ENCODE measurements around the gene GDPD1.
"Not testable (repeated sequence)": the region's sequence is repeated elsewhere in the genome, so short reads cannot be mapped to it uniquely, and the experiment has no call there.

Gene GDPD1

DNA sequence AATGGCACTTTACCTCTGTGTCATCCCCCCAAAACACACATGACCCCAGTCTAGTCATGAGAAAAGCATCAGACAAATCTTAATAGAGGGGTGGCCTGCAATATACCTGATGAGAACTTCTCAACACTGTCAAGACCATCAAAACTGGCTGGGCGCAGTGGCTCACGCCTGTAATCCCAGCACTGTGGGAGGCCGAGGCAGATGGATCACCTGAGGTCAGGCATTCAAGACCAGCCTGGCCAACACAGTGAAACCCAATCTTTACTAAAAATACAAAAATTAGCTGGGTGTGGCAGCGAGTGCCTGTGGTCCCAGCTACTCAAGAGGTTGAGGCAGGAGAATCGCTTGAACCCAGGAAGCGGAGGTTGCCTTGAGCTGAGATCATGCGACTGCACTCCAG lies 91.2 kb downstream of the GDPD1 start:
- DNase-seq (ENCODE audit: low read depth in 2 of 3, low spot score in 2 of 3): not testable (repeated sequence)

DNA sequence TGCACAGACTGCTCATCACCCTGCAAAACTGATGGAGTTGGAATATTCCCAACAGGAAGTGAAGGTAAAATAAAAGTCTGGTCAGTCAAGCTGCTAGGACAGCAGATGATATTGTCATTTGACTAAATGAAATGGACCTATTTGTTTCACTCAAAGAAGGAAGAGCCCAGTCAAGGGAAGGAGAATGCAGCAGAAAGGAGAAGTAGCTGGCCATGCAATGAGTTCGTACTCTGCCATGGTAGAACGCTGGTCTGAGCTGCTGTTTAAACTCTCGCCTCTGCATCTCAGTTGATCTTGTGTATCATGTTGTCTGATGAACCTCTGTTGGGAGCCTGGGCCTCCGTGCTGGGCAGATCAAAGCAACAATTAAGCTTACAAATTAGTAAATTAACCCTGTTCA lies 95.6 kb downstream of the GDPD1 start:
- DNase-seq (ENCODE audit: low read depth in 2 of 3, low spot score in 2 of 3): no peak

Measured in activated CD8-positive, alpha-beta memory T cell treated with anti-CD3 and anti-CD28 coated beads for 48 hours (primary cell).